CD4-positive, alpha-beta T cell (primary cell): Measurements from ENCODE around the gene ZNF592. TPM values are rescaled to one million over a fixed set of nuclear protein-coding genes. Genes with fewer than 3 reads are reported as not detected.
"Not testable (repeated sequence)": the region's sequence is repeated elsewhere in the genome, so short reads cannot be mapped to it uniquely, and the experiment has no call there.

Source experiments
- ATAC-seq: fragments of 200-7000 bp; cut with Tn5 transposase; one replicate; pipeline ENCODE4 v1.10.0; 2022; ENCODE audit warnings: mild to moderate bottlenecking; ENCODE audit not compliant: poor library complexity
- CTCF ChIA-PET: fragments of 350-600 bp; sonication (Branson Sonifier 250); formaldehyde crosslinking; loops from one replicate; lab custom pipeline; 2021; ENCODE audit warnings: antibody characterized with exemption, inconsistent platforms; lab: Charles Lee
- POLR2A ChIA-PET: fragments of 350-600 bp; sonication (Branson Sonifier 250); formaldehyde crosslinking; loops from one replicate; lab custom pipeline; 2021; ENCODE audit warnings: antibody characterized with exemption, inconsistent platforms; lab: Charles Lee
- DNase-seq, 14 experiments: peaks; one replicate each; pipeline ENCODE4 v3.0.0-alpha.2; 2013 to 2020; ENCODE audit warnings: mixed read lengths in 2 of 14
- H3K27ac ChIP-seq, 2 donors: one replicate each; pipeline versions ENCODE4 v1.5.1 to v1.7.0; 2013; ENCODE audit warnings: low read length in 2 of 2, low read depth in 1 of 2, mild to moderate bottlenecking in 1 of 2
- H3K27me3 ChIP-seq, 2 experiments: 1 replicate in 1 of 2; 2 replicates in 1 of 2; pipeline versions ENCODE4 v1.6.1 to v1.7.0; 2013; ENCODE audit warnings: low read length in 2 of 2, control low read depth in 1 of 2, mild to moderate bottlenecking in 1 of 2, moderate library complexity in 1 of 2; ENCODE audit not compliant: insufficient read depth in 2 of 2, control insufficient read depth in 1 of 2
- H3K36me3 ChIP-seq: one replicate; pipeline ENCODE4 v1.6.1; 2013; ENCODE audit warnings: low read length, control low read depth; ENCODE audit not compliant: insufficient read depth
- H3K4me1 ChIP-seq: one replicate; pipeline ENCODE4 v1.6.1; 2013; ENCODE audit warnings: low read length, control low read depth; ENCODE audit not compliant: insufficient read depth
- H3K4me3 ChIP-seq: one replicate; pipeline ENCODE4 v1.5.1; 2013; ENCODE audit warnings: mild to moderate bottlenecking, low read length, moderate library complexity
- H3K9me3 ChIP-seq, 2 experiments: 1 replicate in 1 of 2; 2 replicates in 1 of 2; pipeline versions ENCODE4 v1.6.1 to v1.7.0; 2013; ENCODE audit warnings: low read length in 2 of 2, mild to moderate bottlenecking in 2 of 2, control low read depth in 1 of 2, moderate library complexity in 1 of 2; ENCODE audit not compliant: control insufficient read depth in 1 of 2, insufficient read depth in 1 of 2
- H3K27ac Mint-ChIP-seq: one replicate; pipeline ENCODE4 v1.8.0; 2020; ENCODE audit warnings: mixed read lengths
- H3K27me3 Mint-ChIP-seq: one replicate; pipeline ENCODE4 v1.8.0; 2021; ENCODE audit warnings: mixed read lengths
- H3K36me3 Mint-ChIP-seq: one replicate; pipeline ENCODE4 v1.8.0; 2021; ENCODE audit warnings: low read depth, mixed read lengths
- H3K4me1 Mint-ChIP-seq: one replicate; pipeline ENCODE4 v1.8.0; 2021; ENCODE audit warnings: low read depth, mixed read lengths
- H3K4me3 Mint-ChIP-seq: one replicate; pipeline ENCODE4 v1.8.0; 2020; ENCODE audit warnings: mild to moderate bottlenecking, mixed read lengths
- H3K9me3 Mint-ChIP-seq: one replicate; pipeline ENCODE4 v1.8.0; 2020; ENCODE audit warnings: mixed read lengths
- intact Hi-C, 2 experiments: fragments of 100-400 bp; cut with DNase I in 1 of 2; cut with micrococcal nuclease in 1 of 2; formaldehyde crosslinking; loops; one replicate each; pipeline versions ENCODE4 v1.15.1 to v1.9.0; 2023 to 2025; cut with DNase I, micrococcal nuclease
- total RNA-seq, 174 experiments: library from RNA in 2 of 174; stranded (reverse) in 2 of 174; gene quantifications; one replicate each; pipeline ENCODE4 v1.2.3 and lab custom pipeline; 2021 to 2026
- TF ChIP-seq, protein P1 (sequence below): fragments of 200-600 bp; IDR thresholded peaks from one replicate; pipeline ENCODE4 v1.8.0; 2022; ENCODE audit warnings: antibody characterized with exemption, mild to moderate bottlenecking

Gene ZNF592
- total RNA-seq, 2 experiments from 2014 or later, result 37.5 to 38.2 TPM

GRCh38 chr15:84845631-84846030, 97.2 kb downstream of the ZNF592 start:
- CTCF ChIA-PET, result interaction anchor here (0.7 to 1.2 kb wide), 2 partner anchors 13 to 165 kb away, joined by 3 read pairs; no protein-coding TSS in a partner anchor
- H3K36me3 ChIP-seq, H3K27me3 ChIP-seq, H3K27ac ChIP-seq, H3K36me3 Mint-ChIP-seq, POLR2A ChIA-PET, H3K4me1 ChIP-seq, H3K4me1 Mint-ChIP-seq, intact Hi-C loops, H3K27ac Mint-ChIP-seq, H3K27me3 Mint-ChIP-seq, H3K4me3 ChIP-seq, H3K4me3 Mint-ChIP-seq, H3K9me3 Mint-ChIP-seq: not testable (repeated sequence)
- peak; percentile 57 for ATAC-seq
- peak in 10 of 14 experiments; percentile 9 to 58 (median 34) for DNase-seq
- H3K9me3 ChIP-seq, result peaks cover 10 to 16% of the 10 kb centered on the region in 2 experiments
- TF ChIP-seq, protein P1, sequence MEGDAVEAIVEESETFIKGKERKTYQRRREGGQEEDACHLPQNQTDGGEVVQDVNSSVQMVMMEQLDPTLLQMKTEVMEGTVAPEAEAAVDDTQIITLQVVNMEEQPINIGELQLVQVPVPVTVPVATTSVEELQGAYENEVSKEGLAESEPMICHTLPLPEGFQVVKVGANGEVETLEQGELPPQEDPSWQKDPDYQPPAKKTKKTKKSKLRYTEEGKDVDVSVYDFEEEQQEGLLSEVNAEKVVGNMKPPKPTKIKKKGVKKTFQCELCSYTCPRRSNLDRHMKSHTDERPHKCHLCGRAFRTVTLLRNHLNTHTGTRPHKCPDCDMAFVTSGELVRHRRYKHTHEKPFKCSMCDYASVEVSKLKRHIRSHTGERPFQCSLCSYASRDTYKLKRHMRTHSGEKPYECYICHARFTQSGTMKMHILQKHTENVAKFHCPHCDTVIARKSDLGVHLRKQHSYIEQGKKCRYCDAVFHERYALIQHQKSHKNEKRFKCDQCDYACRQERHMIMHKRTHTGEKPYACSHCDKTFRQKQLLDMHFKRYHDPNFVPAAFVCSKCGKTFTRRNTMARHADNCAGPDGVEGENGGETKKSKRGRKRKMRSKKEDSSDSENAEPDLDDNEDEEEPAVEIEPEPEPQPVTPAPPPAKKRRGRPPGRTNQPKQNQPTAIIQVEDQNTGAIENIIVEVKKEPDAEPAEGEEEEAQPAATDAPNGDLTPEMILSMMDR, result peak; percentile 51

DNA sequence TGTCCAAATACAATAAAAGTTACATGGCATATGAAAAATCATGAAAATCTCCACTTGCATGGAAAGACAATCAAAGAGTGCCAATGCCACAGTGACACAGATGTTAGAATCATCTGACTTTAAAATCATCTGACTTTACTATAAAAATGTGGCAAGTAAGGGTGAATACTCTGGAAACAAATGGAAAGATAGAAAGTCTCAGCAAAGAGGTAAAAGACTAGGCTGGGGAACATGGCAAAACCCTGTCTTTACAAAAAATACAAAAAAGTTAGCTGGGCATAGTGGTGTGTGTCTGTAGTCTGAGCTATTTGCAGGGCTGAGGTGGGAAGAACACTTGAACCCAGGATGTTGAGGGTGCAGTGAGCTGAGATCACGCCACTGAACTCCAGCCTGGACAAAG, 97.9 kb downstream of the ZNF592 start:
- no peak for DNase-seq
- no peak overlapping the region for H3K4me3 Mint-ChIP-seq
- Histone ChIP-seq H3K4me1 (no peaks in the 10 kb centered on the region), H3K27me3 (no peaks in the 10 kb centered on the region), H3K27ac (no peak overlapping the region), H3K9me3 (peaks cover 10 to 16% of the 10 kb centered on the region in 2 experiments), H3K4me3 (no peak overlapping the region), H3K36me3 (no peaks in the 10 kb centered on the region)
- POLR2A ChIA-PET, result no interaction called here
- CTCF ChIA-PET, result no interaction called here
- peaks cover 4% of the 10 kb centered on the region for H3K36me3 Mint-ChIP-seq
- peaks cover 4% of the 10 kb centered on the region for H3K27me3 Mint-ChIP-seq
- peaks cover 7% of the 10 kb centered on the region for H3K9me3 Mint-ChIP-seq
- no peak overlapping the region for H3K27ac Mint-ChIP-seq
- no peaks in the 10 kb centered on the region for H3K4me1 Mint-ChIP-seq
- intact Hi-C loops, result no loop called here
- no peak for ATAC-seq
- TF ChIP-seq, protein P1, result no peak

DNA sequence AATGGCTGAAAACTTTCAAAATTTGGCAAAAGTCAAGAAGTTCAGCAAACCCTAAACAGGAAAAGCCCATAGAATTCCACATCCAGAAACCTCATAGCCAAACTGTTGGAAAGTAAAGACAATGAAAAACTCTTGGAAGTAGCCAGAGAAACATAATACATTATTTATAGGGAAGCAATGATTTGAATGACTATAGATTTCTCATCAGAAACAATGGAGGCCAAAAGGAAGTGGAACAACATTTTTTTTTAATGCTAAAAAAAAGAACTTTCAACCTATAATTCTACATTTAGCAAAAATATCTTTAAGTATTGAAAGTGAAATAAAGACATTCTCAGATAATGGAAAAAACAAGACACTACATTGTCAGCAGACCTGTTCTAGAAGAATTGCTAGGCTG, 99.0 kb downstream of the ZNF592 start:
- peaks cover 7% of the 10 kb centered on the region for H3K9me3 Mint-ChIP-seq
- intact Hi-C loops, result no loop called here
- H3K27ac Mint-ChIP-seq, result no peak overlapping the region
- ChIA-PET CTCF (no interaction called here), POLR2A (no interaction called here)
- TF ChIP-seq, protein P1, result no peak
- no peaks in the 10 kb centered on the region for H3K27me3 ChIP-seq
- no peaks in the 10 kb centered on the region for H3K27me3 Mint-ChIP-seq
- no peak overlapping the region for H3K4me3 Mint-ChIP-seq
- H3K36me3 ChIP-seq, result no peaks in the 10 kb centered on the region
- DNase-seq (no peak), ATAC-seq (no peak)
- H3K9me3 ChIP-seq, result peaks cover 10 to 16% of the 10 kb centered on the region in 2 experiments
- H3K27ac ChIP-seq, result no peak overlapping the region
- H3K4me1 Mint-ChIP-seq, result no peaks in the 10 kb centered on the region
- no peak overlapping the region for H3K4me3 ChIP-seq
- no peaks in the 10 kb centered on the region for H3K4me1 ChIP-seq
- peaks cover 4% of the 10 kb centered on the region for H3K36me3 Mint-ChIP-seq
